ENCODE data around the gene CACNA2D1.

Gene CACNA2D1

DNA sequence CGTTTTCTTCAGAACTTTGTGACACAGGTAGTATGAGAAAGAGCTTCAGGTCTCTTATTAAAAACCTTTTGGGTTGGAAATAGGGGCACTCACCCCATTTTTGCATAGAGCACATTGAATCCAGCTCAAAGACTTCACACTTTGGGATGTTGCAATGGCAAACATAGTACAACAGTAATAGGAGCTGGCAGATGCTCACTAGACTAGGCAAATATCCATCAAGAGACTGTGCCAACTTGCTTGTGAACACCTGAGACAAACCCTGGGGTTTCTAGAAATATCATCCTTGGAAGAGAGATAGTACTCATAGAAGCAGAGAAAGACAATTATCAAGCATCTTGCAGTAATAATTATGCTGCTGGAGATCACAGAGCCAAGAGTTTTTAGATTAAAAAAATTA is 280.0 kb downstream of the CACNA2D1 start:
- TF ChIP-seq, protein P1, sequence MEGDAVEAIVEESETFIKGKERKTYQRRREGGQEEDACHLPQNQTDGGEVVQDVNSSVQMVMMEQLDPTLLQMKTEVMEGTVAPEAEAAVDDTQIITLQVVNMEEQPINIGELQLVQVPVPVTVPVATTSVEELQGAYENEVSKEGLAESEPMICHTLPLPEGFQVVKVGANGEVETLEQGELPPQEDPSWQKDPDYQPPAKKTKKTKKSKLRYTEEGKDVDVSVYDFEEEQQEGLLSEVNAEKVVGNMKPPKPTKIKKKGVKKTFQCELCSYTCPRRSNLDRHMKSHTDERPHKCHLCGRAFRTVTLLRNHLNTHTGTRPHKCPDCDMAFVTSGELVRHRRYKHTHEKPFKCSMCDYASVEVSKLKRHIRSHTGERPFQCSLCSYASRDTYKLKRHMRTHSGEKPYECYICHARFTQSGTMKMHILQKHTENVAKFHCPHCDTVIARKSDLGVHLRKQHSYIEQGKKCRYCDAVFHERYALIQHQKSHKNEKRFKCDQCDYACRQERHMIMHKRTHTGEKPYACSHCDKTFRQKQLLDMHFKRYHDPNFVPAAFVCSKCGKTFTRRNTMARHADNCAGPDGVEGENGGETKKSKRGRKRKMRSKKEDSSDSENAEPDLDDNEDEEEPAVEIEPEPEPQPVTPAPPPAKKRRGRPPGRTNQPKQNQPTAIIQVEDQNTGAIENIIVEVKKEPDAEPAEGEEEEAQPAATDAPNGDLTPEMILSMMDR (IDR thresholded peaks at IDR 0.05): no peak

DNA sequence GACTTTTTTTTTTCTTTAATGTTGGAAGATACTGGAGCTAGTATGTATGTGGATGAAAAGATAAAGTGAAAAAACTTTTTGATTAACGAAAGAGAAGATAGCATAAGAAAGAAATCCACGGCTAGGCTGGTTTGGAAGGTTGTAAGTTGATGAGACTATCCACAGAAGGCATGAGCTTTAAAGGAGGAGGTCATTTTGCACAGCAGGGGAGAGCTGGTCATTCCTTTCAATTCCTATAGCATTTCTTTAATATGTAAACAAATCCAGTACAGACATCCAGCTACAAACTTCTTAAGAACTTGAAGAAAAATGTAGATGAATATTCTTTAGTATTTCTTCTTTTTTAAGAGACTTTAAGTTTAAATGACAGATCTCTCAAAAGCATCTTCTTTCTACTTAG is 281.3 kb downstream of the CACNA2D1 start:
- TF ChIP-seq, protein P1 (IDR thresholded peaks at IDR 0.05): no peak

DNA sequence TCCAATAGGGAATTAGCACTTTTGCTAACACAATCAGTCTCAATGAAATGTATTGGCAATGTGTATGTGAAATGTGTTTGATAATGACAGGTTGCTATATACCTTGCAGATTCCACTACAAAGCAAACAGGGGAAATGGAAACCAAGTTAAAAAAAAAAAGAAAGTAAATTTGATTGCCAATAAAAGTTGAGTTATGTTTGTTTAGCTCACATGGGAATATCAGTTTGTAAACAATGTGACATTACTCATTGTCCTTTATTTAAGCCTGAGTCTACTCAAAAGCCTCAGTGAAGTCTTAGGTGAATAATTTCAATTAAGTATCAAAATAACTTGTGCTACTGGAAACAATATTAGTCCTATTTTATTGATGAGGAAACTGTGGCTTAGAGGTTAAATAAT is 285.2 kb downstream of the CACNA2D1 start:
- TF ChIP-seq, protein P1 (IDR thresholded peaks at IDR 0.05): no peak

DNA sequence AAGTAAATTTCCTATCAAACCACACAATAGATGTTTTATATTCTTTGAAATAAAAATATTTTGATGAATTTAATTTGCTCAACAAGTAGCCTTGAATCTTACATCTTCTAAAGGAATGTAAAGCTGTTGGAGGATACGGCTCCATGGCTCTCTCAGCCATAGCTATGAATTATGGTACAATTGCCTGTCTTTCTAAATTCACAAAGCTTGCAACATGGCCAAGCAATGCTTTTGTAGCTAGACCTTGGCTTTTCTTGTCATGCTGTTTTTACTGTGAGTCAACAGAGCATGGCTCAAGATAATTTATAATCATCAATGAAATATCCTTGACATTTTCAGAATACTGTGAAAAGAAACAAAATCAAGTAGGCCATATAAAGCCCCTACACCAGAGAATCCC is 286.7 kb downstream of the CACNA2D1 start:
- TF ChIP-seq, protein P1 (IDR thresholded peaks at IDR 0.05): no peak

DNA sequence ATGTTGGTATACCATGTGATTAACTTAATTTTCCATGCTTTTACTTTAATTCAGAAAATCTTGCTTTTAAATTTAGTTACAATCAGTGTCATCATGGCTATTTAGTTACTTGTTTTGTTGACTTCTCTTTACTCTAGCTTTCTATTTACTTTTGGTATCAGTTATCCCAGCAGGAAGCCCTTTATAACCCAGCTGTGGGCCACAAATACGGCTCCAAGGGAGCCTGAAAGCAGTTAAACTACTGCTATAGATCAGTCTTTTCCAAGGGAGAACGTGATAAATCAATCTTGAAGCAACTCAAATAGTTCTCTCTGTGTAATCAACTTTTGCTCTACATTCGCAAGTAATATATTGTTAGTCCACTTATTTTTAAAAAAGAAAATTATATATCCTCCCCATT is 287.4 kb downstream of the CACNA2D1 start:
- TF ChIP-seq, protein P1 (IDR thresholded peaks at IDR 0.05): no peak

DNA sequence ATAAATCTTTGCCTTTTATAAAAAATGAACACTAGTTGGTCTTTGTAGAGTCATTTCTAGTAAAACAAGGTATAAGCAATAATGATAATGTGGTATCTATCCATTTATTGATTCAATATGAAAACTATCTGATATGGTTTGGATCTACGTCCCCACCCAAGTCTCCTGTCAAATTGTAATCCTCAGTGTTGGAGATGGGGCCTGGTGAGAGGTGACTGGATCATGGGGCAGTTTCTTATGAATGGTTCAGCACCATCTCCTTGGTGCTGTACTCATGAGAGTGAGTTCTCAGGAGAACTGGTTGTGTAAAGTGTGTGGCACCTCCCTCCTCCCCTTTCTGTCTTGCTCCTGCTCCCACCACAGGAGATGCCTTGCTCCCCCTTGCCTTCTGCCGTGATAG is 288.8 kb downstream of the CACNA2D1 start:
- TF ChIP-seq, protein P1 (IDR thresholded peaks at IDR 0.05): no peak

DNA sequence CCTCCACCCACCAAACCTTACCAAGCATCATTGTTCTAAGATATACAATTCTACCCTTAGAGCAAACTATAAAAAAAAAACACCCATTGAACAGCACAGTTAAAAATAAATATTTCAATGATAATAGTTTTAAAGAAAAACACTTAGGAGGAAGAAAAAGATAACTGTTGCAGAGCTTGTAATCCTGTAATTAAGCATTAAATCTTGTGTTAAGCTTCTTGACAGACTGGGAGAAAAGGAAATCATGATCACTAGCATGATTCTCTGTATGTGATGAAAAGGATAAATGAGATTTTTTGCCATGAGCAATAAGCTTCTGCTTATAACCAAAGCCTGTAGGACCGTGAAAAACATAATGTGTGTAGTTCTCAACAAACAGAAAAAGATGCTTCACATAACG is 289.8 kb downstream of the CACNA2D1 start:
- TF ChIP-seq, protein P1 (IDR thresholded peaks at IDR 0.05): no peak

DNA sequence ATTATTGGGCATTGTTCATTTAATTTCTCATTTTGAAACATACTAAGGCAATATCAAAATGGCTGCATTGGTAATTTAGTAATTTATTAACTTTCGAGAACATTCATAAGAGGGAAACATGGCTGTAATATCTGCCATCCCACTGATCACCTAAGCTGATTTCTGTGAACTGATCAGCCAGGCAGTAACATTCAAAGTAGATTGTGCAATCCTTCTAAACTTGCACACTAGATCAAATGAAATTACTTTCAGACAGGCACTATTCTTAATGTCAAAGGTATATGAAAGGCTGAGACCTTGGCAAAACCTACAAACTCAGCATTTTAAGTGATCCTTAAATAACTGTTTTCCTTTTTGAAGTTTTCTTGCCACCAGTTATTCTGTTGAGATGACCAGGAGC is 290.7 kb downstream of the CACNA2D1 start:
- TF ChIP-seq, protein P1 (IDR thresholded peaks at IDR 0.05): no peak

Measured in LNCAP (cell line).